Stimulated activated CD8-positive, alpha-beta memory T cell treated with anti-CD3 and anti-CD28 coated beads, Interleukin-12 subunit alpha, Interleukin-12 subunit beta, amount 100 ng/mL, for 4 hours (primary cell): Measurements from ENCODE around the gene HSPA12A.

Experiments
- DNase-seq: peaks from one replicate; pipeline ENCODE4 v3.0.0-alpha.2; 2020; ENCODE audit warnings: low read depth

Gene HSPA12A

GRCh38 chr10:116742367-116743265, at the start of gene HSPA12A:
Gene HSPA12A (minus strand): TSS chr10:116742566. CDS start chr10:116742469, 97 bp downstream.
- DNase-seq = peak; percentile 28

GRCh38 chr10:116791241-116791640, 48.9 kb upstream of the HSPA12A start:
- no peak for DNase-seq

GRCh38 chr10:116787893-116788665, 45.7 kb upstream of the HSPA12A start:
- DNase-seq = peak; percentile 52

DNA sequence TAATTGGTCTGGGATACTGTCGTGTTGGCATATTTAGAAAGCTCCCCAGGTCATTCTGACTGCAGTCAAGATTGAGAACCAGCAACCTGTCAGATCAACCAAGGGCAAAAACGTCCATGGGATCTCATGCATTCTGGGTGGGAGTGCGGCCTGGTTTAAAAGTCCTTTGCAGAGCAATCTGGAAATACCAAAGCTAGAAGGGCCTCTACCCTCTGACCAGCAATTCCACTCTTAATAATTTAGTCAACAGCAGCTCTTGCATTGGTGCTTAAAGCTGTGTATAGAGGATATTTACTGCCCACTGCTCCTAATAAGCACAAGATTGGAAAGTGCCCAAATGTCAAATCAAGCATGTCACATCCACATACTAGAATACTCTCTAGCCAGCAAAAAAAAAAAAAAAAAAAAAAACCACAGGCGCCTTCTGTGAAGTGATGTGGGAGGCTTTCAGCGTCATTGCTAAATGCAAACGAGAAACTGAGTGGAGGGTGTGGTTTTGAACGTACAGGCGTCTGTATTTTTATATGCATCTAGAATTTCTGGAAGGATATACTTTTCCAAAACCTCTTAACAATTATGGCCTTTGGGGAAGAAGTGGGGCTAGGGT, 44.8 kb upstream of the HSPA12A start:
- DNase-seq = no peak

- DNase-seq = no peak
These were observed 43.5 kb upstream of the HSPA12A start for GRCh38 chr10:116785867-116786266.

DNA sequence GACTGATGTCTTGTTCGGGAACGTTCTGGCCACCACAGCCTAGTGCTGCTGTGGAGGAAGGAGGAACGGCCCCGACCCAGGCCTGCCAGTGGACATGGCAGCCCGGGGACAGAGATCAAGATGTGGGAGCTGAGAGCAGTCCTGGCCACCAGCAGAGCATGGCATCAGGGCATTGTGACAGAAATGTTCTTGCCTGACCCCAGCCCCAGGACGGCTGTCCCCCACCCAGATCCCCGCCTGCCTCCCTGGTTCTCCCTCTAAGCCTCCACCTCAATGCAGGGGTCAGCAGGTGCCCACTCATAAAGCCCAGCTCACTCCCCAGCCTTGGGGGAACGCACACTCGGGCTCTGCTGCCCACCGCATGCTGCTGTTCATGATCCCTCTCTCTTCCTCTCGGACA, 42.9 kb upstream of the HSPA12A start:
- DNase-seq = no peak

GRCh38 chr10:116784651-116785050, 42.3 kb upstream of the HSPA12A start:
- no peak for DNase-seq

DNA sequence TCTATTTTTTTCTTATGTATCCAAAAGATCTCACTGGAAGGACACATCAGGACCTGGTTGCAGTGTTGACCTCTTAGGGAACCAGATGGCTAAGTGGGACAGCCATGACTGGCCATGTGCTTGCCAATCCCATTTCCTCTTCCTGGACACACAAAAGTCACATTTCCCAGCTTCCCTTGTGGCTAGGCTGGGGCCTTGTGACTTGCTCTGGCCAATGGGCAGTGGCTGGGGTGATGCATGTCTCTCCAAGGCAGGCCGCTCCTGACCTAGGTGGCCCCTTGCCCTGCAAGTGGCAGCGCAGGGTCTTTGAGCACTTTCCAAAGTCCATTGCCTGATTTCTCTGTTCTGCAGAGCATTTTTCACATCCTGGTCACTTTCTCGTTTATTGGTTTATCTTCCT, 41.7 kb upstream of the HSPA12A start:
- no peak for DNase-seq

GRCh38 chr10:116783011-116783655, 40.8 kb upstream of the HSPA12A start:
- DNase-seq = no peak

DNA sequence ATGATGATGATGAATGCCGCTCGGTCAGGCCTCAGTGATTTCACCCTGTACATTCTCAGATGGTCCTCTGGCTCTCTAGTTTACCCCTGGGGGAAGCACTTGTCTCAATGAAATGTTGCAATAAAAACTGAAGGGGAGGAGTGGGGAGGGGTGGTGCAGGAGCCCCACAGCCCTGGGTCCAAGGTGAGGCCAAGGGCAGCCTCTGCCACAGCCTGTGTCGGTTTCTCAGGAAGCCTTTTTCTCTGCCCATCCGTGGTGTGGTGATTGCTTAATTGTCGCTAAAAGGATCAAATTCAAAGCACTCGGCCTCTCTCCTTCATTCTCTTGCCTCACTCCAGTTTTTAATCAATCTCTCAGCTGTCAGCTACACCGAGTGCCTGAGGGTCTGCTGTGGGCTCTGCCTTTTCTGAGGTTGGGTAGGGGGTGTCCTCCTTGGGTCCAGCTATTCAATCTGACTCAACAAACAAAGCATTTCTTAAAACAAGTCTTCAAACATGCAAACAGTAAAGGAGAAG, 39.1 kb upstream of the HSPA12A start:
- DNase-seq = no peak

GRCh38 chr10:116780691-116781205, 38.4 kb upstream of the HSPA12A start:
- DNase-seq = no peak

DNA sequence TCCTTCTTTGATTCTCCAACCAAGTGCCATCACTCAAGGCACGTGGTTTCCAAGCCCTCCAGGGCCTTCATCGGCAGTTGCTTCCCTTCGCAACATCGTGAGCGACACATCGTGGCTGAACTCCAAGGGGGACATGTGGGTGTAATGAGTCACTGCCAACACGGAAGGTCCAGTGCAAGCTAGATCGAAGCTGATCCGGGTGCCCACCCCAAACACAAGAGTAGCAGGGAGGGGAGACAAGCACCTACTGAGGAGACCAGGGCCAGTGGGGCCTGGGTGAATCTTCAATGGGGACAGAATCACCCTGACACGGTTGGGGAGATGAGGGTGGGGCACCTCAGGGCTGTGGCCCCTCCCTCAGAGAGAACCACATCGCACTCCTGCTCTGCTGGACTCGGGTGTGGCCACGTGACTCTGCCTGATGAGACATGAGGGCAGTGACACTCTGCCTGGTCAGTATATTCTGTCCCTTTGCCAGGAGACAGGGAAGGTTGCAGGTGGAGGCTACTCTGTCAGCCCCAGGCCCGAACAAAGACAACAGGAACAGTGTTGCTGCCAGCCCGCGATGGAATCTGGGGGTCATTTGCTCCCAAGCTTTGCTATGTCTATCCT, 36.8 kb upstream of the HSPA12A start:
- DNase-seq = no peak

- DNase-seq = no peak
These were observed 34.6 kb upstream of the HSPA12A start for GRCh38 chr10:116777006-116777405.

GRCh38 chr10:116775488-116776400, 33.4 kb upstream of the HSPA12A start:
- DNase-seq = no peak

- no peak for DNase-seq
These were observed 32.4 kb upstream of the HSPA12A start for GRCh38 chr10:116774728-116775151.

DNA sequence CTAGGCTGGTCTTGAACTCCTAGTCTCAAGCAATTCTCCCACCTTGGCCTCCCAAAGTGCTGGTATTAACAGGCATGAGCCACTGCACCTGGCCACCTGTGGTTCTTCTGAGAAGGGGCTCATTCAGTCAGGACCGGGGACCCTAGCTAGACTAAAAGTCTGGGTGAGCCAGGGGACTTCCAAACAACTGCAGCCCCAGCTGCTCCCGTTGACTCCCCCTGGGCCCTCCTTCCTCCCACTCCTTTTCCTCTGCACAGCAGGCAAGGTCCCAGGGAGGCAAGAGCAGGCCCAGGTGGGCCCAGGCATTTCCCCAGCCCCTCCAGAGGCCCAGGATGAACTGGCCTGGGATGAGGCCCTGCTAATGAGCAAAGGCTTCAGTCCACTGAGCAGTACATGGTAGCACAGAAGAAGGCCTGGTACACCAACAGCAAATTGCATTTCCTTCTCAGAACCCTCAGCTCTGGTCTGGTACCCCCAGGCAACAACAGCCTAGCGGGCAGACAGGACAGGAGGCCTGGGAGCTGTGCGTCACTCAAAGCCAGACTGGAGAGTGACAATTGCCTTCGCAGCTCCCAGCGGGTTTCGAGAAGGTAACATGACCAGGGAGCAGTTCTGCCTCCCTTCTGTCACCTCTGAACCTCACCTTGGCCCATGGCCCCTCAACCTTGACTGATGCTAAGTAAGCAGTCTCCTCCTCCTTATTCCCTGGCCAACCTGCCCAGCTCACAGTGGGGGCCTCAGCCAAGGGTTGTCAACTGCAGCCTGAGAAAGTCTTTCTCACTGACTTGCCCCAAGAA, 30.7 kb upstream of the HSPA12A start:
- no peak for DNase-seq

GRCh38 chr10:116771959-116772585, 29.7 kb upstream of the HSPA12A start:
- no peak for DNase-seq

DNA sequence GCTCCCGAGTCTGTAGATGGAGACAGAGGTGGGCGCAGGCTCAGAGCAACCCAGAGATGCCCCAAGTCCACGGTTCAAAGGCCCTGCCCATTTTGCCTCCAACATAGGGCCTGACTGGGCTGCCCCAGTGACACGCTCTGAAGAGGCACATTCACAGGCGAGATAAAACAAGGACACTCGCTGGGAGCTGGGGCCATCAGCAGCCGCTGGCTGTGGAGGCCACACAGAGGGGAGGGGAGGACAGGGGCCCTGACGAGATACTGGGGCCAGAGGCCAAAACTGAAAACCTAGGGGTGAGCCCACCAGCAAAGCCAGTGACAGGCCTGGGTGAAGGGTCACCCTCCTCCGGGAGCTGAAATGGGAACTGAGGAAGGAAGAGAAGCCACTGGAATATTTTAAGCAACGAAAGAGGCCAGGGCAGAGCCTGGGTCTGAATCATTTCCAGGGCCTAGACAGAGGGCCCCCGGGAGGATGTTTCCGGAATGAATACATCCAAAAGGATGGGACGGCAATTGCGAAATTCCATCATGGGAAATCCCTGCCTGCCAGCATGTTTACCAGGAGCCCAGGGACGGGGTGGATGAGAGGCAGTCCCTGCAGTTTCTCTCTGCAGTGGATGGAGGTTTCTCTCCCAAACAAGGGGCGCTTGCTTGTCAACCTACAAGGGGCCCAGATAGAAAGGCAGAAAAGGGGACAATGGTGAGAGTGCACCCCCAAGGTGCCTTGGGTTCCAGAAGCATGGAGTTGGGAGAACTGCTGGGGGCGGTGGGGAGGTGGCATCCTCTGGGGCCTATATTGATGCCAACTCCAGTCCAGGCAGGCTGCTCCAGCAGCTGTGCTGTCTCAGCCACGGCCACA, 29.0 kb upstream of the HSPA12A start:
- DNase-seq = no peak
